GM18873 (cell line): ENCODE measurements around the gene CTSG.
"Not testable (repeated sequence)": the region's sequence is repeated elsewhere in the genome, so short reads cannot be mapped to it uniquely, and the experiment has no call there.

Experiments
- ATAC-seq: cut with Tn5 transposase; IDR thresholded peaks from one replicate; pipeline ENCODE4 v1.9.1; 2021; ENCODE audit warnings: mild to moderate bottlenecking, moderate library complexity, moderate number of reproducible peaks; ENCODE audit not compliant: unreplicated experiment, low FRiP score

Gene CTSG

DNA sequence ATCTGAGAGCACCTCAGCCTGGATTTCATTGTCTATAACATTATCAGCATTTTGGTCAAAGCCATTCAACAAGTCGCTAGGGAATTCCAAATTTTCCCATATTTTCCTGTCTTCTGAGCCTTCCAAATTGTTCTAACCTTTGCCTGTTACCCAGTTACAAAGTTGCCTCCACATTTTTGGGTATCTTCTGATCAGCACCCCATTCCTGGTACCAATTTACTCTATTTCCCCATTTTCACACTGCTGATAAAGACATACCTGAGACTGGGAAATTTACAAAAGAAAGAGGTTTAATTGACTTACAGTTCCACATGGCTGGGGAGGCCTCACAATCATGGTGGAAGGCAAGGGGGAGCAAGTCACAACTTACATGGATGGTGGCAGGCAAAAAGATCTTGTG is 27.0 kb downstream of the CTSG start:
- ATAC-seq, result not testable (repeated sequence)

DNA sequence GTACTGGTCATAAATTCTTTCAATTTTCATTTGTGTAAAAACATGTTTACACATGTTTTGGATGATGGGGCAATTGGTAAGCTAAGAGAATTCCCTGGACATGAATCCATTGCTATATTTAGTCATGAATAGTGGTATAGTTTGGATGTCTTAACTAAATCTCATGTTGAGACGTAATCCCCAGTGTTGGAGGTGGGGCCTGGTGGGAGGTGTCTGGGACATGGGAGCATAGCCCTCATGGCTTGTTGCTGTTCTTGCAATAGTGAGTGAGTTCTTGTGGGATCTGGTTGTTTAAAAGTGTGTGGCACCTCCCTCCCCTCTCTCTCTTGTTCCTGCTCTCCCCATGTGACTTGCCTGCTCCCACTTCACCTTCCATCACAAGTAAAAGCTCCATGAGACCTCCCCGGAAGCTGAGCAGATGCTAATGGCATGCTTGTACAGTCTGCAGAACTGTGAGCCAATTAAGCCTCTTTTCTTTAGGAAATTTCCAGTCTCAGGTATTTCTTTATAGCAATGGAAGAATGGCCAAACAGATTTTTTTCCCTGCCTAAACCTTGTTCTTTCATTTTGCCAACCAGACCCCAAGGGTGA is 33.6 kb downstream of the CTSG start:
- ATAC-seq, result no peak

DNA sequence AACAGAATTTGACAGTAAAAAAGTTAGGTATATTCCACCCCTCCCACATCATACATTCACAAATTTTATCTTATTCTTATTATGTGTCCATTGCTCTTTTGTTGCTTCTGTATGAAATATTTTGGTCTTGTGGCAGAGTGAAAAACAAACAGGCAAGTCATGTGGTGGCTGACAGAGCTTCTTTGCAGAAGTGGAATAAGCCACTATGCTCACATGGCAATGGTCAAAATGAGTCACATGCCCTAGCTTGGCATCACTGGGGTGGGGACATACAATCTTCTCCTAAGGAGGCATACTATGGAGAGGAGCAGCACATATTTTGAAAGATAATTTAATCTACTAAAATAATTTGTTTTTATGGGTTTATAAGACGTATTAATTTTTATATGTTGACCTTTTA is 40.3 kb downstream of the CTSG start:
- no peak for ATAC-seq

DNA sequence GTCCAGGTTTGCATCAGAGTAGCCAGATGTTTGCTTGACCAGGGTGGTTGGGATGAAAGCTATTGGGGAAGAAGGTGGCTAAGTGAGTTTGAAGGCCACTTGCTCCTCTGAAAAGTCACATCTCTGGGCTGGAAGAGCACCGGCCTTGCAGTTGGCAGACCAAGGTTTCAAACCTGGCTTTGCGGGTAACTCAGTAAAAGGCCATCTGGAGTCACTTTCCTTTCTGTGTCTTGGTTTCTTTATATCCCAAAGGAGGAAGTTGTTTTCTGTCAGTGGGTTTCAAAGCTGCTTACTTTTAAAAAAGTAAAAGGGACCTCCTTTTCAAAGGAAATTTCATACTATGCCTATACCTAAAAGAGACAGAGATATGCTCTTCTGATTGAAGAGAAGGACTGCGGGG is 41.8 kb downstream of the CTSG start:
- ATAC-seq, result no peak

DNA sequence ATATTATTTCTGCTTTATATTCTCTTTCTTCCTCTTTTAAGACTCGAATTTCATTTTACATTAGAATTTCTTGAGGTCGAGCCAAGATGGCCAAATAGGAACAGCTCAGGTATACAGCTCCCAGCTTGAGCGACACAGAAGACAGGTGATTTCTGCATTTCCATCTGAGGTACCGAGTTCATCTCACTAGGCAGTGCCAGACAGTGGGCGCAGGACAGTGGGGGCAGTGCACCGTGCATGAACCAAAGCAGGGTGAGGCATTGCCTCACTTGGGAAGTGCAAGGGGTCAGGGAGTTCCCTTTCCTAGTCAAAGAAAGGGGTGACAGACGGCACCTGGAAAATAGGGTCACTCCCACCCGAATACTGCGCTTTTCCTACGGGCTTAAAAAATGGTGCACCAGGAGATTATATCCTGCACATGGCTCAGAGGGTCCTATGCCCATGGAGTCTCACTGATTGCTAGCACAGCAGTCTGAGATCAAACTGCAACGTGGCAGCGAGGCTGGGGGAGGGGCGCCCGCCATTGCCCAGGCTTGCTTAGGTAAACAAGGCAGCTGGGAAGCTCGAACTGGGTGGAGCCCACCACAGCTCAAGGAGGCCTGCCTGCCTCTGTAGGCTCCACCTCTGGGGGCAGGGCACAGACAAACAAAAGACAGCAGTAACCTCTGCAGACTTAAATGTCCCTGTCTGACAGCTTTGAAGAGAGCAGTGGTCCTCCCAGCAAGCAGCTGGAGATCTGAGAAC is 50.0 kb downstream of the CTSG start:
- ATAC-seq, result not testable (repeated sequence)
